Activated T-helper 17 cell treated with anti-CD3 and anti-CD28 coated beads, Interleukin-2, amount 50 U/mL, for 72 hours (primary cell): Measurements from ENCODE around the gene HIRA. TPM values are rescaled to one million over a fixed set of nuclear protein-coding genes. Genes with fewer than 3 reads are reported as not detected.

Experiments used
- ATAC-seq: fragments of 150-1000 bp; cut with Tn5 transposase; replicated peaks from 2 replicates; pipeline ENCODE4 v1.10.0; 2021; ENCODE audit warnings: mild to moderate bottlenecking, moderate library complexity
- H3K27ac Mint-ChIP-seq: one replicate; pipeline ENCODE4 v1.8.0; 2022; ENCODE audit warnings: mixed read lengths
- H3K27me3 Mint-ChIP-seq: one replicate; pipeline ENCODE4 v1.8.0; 2022; ENCODE audit warnings: mixed read lengths
- H3K36me3 Mint-ChIP-seq: one replicate; pipeline ENCODE4 v1.8.0; 2022; ENCODE audit warnings: low read depth, mild to moderate bottlenecking, mixed read lengths
- H3K4me1 Mint-ChIP-seq: one replicate; pipeline ENCODE4 v1.8.0; 2022; ENCODE audit warnings: mixed read lengths
- H3K4me3 Mint-ChIP-seq: one replicate; pipeline ENCODE4 v1.8.0; 2022; ENCODE audit warnings: mild to moderate bottlenecking, mixed read lengths
- H3K9me3 Mint-ChIP-seq: one replicate; pipeline ENCODE4 v1.8.0; 2022; ENCODE audit warnings: mixed read lengths
- total RNA-seq, 2 donors: library from RNA; stranded (reverse); gene quantifications; one replicate each; pipeline ENCODE4 v1.2.3, GENCODE V29; 2022

HIRA gene
- total RNA-seq, 2 donors from 2014 or later = 21.4 to 45.6 TPM

- Mint-ChIP-seq H3K4me1 (no peaks in the 10 kb centered on the region), H3K36me3 (peaks cover 100% of the 10 kb centered on the region), H3K27me3 (no peaks in the 10 kb centered on the region), H3K4me3 (no peak overlapping the region), H3K9me3 (no peaks in the 10 kb centered on the region), H3K27ac (peak overlapping the region; percentile 21)
- ATAC-seq = no peak
These were observed 37.9 kb upstream of the HIRA start for GRCh38 chr22:19469421-19469820.

DNA sequence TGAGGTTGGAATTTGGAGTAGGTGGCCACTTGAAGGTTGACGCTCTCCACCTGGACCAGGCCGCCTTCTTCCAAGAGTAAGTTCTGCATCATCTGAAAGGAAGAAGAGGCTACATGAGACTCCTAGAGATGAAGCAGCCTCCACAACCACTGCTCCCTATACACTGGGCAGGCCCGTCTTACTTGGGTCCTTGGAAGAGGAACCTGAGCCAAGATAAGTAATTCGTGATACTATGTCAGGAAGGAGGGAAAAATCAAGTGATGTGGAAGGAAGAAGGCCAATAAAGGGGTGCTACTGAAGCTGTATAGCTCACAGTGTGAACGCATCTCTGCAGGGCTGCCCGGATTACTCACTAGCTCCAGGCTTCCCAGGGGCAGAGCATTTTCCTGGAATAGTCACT lies 36.4 kb upstream of the HIRA start:
- H3K27me3 Mint-ChIP-seq = no peaks in the 10 kb centered on the region
- H3K4me3 Mint-ChIP-seq = no peak overlapping the region
- H3K4me1 Mint-ChIP-seq = no peaks in the 10 kb centered on the region
- H3K36me3 Mint-ChIP-seq = peaks cover 100% of the 10 kb centered on the region
- no peaks in the 10 kb centered on the region for H3K9me3 Mint-ChIP-seq
- no peak overlapping the region for H3K27ac Mint-ChIP-seq
- no peak for ATAC-seq

DNA sequence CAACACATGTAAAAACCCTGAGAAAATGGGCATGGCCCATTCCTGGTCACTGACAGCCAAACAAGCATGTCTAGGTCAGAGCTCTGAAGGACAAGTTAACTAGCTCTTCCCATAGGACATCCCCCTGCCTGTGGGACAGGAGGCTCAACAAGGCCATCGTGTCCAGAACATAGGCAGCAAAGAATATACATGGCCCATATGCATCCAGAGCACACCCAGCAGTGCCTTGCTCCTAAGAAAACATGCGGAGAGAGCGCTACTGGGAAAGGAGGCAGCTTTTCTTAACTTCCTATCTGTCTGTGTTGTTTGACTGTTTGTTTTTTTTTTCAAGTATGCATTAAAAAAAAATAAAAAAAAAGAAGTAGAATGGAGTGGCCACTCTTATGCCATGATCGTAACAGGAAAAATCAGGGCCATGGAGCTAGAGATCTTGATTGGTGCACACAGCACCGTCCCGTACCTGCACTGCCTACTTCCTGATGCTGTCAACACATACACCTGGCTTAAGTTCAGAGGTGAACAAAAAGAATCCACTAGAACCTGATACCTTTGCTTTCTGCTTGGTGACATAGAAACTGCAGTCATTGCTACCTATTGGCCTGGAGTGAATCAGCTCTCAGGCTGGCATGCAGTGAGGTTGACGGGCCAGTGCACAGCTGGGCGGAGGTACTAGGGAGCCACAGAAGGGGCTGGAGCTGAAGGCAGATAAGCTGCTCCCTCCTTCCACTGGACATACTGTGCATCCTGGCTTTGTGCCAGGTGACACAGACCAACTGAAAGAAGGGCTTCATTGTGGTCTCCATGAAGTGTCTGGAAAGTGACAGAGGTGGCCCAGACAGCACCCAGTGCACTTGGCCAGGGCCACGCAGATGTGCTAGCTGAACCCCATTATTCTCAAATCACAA lies 35.6 kb upstream of the HIRA start:
- H3K4me3 Mint-ChIP-seq = no peak overlapping the region
- no peaks in the 10 kb centered on the region for H3K9me3 Mint-ChIP-seq
- H3K27ac Mint-ChIP-seq = no peak overlapping the region
- H3K27me3 Mint-ChIP-seq = no peaks in the 10 kb centered on the region
- no peaks in the 10 kb centered on the region for H3K4me1 Mint-ChIP-seq
- H3K36me3 Mint-ChIP-seq = peaks cover 97% of the 10 kb centered on the region
- no peak for ATAC-seq

DNA sequence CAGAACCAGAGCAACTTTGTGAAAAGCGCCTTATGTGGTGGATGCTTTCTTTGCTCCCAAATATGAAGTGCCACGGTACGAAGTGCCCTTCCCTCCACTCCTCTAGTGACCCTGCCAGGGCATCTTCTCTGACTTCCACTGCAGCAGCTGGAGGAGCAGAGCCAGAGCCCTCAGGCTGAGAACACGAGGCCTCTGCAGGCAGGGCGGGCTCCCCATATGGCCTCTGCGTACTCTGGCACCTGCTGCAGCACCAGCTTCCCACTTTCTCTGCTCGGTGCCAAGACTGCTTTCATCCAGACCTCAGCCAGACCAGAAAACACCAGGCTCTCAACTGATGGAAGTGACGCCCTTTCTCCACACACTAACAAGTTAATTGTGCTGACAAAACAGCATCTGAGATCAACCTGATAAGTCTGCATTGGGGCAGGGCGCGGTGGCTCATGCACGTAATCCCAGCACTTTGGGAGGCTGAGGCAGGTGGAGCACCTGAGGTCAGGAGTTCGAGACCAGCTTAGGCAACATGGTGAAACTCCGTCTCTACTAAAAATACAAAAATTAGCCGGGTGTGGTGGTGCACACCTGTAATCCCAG lies 34.7 kb upstream of the HIRA start:
- H3K27me3 Mint-ChIP-seq = no peaks in the 10 kb centered on the region
- no peaks in the 10 kb centered on the region for H3K4me1 Mint-ChIP-seq
- ATAC-seq = no peak
- peaks cover 97% of the 10 kb centered on the region for H3K36me3 Mint-ChIP-seq
- H3K27ac Mint-ChIP-seq = no peak overlapping the region
- H3K4me3 Mint-ChIP-seq = no peak overlapping the region
- H3K9me3 Mint-ChIP-seq = no peaks in the 10 kb centered on the region

DNA sequence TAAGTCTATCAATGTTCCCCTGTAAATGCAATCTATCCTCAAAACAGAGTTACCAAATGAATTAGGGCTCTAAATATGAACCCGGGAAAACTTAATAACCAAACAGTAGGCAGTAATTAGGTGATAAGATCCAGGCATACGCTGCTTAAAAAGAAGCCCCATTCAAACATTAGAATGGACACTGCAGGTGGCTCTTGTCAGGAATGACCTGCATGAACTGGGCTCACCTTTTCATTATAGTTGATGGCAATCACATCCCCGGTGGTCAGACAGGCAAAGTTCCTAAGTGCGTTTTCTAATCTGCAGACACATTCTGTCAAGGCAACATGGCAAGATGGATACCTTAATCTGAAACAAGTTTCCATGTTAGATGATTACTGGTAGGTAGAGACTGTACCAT lies 33.4 kb upstream of the HIRA start:
- Mint-ChIP-seq H3K36me3 (peaks cover 97% of the 10 kb centered on the region), H3K9me3 (no peaks in the 10 kb centered on the region), H3K4me3 (no peak overlapping the region), H3K4me1 (no peaks in the 10 kb centered on the region), H3K27ac (peak overlapping the region; percentile 82), H3K27me3 (no peaks in the 10 kb centered on the region)
- no peak for ATAC-seq

- Mint-ChIP-seq H3K27me3 (no peaks in the 10 kb centered on the region), H3K27ac (peak overlapping the region; percentile 36), H3K9me3 (no peaks in the 10 kb centered on the region), H3K4me1 (no peaks in the 10 kb centered on the region), H3K4me3 (no peak overlapping the region), H3K36me3 (peaks cover 97% of the 10 kb centered on the region)
- ATAC-seq = no peak
These were observed 33.0 kb upstream of the HIRA start for GRCh38 chr22:19464546-19464945.

- Mint-ChIP-seq H3K9me3 (no peaks in the 10 kb centered on the region), H3K36me3 (peaks cover 97% of the 10 kb centered on the region), H3K4me1 (no peaks in the 10 kb centered on the region), H3K4me3 (no peak overlapping the region), H3K27me3 (no peaks in the 10 kb centered on the region), H3K27ac (peak overlapping the region; percentile 62)
- no peak for ATAC-seq
These were observed 32.2 kb upstream of the HIRA start for GRCh38 chr22:19463491-19464469.

DNA sequence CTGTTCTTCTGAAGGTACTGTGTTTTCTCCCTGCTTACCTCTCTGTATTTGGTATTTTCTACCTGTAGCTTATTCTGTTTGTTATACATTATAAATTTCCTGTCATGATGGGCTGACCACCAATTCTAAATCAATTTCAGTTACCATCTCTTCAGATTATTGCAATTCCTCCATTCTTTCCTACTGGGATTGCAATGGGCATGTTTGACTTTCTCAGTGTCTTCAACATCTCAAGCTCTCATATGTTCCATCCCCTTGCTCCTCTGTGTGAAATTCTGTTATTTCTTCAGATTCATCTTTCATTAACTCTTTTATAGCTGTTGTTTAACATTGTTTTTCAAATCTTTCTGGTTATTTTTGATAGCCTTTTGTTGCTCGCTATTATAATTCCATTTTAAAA lies 31.5 kb upstream of the HIRA start:
- H3K27ac Mint-ChIP-seq = peak overlapping the region; percentile 62
- no peaks in the 10 kb centered on the region for H3K9me3 Mint-ChIP-seq
- no peak overlapping the region for H3K4me3 Mint-ChIP-seq
- H3K36me3 Mint-ChIP-seq = peaks cover 97% of the 10 kb centered on the region
- no peaks in the 10 kb centered on the region for H3K4me1 Mint-ChIP-seq
- no peaks in the 10 kb centered on the region for H3K27me3 Mint-ChIP-seq
- no peak for ATAC-seq

DNA sequence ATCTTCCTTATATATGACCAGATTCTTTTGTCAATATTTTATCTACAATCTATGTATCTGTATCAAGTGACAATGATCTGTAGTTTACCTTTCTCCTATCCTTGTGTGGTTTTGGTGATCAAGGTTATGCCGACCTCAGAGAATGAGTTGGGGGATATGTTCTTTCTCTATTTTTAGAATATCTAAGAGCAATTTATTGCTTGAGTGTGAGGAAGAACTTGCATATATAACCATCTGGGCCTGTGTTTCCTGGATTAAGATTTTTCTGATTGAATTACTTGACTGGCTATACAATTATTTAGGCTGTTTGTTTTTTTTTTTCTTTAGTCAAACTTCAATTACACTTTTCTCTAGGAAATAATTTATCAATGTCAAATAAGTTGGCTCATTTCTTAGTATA lies 30.0 kb upstream of the HIRA start:
- H3K27me3 Mint-ChIP-seq = no peaks in the 10 kb centered on the region
- H3K27ac Mint-ChIP-seq = peak overlapping the region; percentile 50
- no peaks in the 10 kb centered on the region for H3K4me1 Mint-ChIP-seq
- H3K36me3 Mint-ChIP-seq = peaks cover 97% of the 10 kb centered on the region
- no peak overlapping the region for H3K4me3 Mint-ChIP-seq
- H3K9me3 Mint-ChIP-seq = no peaks in the 10 kb centered on the region
- ATAC-seq = no peak

- ATAC-seq = no peak
- no peaks in the 10 kb centered on the region for H3K4me1 Mint-ChIP-seq
- no peak overlapping the region for H3K27ac Mint-ChIP-seq
- H3K36me3 Mint-ChIP-seq = peaks cover 97% of the 10 kb centered on the region
- no peaks in the 10 kb centered on the region for H3K27me3 Mint-ChIP-seq
- no peak overlapping the region for H3K4me3 Mint-ChIP-seq
- H3K9me3 Mint-ChIP-seq = no peaks in the 10 kb centered on the region
These were observed 28.5 kb upstream of the HIRA start for GRCh38 chr22:19460036-19460435.

GRCh38 chr22:19457828-19458428 lies 26.4 kb upstream of the HIRA start:
- H3K9me3 Mint-ChIP-seq = no peaks in the 10 kb centered on the region
- peaks cover 8% of the 10 kb centered on the region for H3K4me1 Mint-ChIP-seq
- ATAC-seq = no peak
- peaks cover 97% of the 10 kb centered on the region for H3K36me3 Mint-ChIP-seq
- no peak overlapping the region for H3K27ac Mint-ChIP-seq
- H3K27me3 Mint-ChIP-seq = no peaks in the 10 kb centered on the region
- H3K4me3 Mint-ChIP-seq = no peak overlapping the region

DNA sequence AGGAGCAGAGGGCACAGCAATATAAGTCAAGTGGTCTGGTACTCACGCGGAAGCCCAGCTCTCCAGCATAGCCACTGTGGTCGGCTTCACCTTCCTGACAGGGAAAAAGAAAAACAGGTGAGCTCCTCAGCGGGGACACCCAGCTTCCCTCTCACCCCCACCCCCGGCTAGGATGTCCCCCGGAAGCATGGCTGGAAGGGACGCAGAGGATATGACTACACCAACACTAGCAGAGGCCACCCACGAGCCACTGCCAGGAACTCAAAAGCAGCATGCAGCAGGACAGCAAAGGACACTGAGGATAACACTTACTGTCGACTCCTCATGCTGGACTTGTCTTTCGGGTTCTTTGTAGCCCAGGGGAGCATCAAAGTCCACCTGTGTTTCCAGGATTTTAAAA lies 25.0 kb upstream of the HIRA start:
- Mint-ChIP-seq H3K36me3 (peaks cover 100% of the 10 kb centered on the region), H3K4me1 (peaks cover 8% of the 10 kb centered on the region), H3K27ac (no peak overlapping the region), H3K4me3 (no peak overlapping the region), H3K9me3 (no peaks in the 10 kb centered on the region), H3K27me3 (no peaks in the 10 kb centered on the region)
- no peak for ATAC-seq

DNA sequence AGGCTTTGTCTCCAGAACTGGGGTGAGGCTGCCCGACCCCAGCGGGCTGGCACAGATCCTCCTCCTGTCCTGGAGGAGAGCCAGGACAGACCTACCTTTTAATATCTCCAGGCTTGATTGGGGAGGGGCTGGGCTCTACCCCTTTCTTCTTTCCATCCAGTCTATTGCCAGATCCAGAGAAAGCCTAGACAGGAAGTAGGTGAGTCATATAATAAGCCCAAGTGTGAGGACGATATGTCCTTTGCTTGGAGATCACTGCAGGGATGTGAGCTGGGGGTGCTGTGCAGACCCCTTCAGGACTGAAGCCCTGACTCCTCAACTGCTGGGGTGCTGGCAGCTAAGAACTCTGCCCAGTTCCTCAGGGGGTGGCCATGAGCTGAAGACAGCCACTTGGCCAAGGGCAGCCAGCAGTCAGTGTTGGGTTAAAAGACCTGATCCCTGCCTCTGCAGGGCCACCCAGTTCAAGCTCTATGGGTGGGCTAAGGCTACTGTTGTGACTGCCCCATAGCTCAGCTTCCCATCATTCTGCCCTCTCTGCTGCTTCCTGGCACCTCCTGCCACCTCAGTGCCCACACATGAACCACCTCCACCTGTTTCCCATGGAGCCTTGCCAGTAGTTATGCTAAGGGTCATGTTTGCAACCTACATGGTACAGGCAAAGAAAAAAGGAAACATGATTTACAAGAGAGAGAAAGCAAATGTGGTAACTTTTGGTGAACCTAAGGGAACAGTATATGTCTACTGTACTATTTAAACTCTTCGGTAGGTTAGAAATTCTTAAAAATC lies 24.2 kb upstream of the HIRA start:
- no peak overlapping the region for H3K4me3 Mint-ChIP-seq
- H3K4me1 Mint-ChIP-seq = peaks cover 8% of the 10 kb centered on the region
- H3K36me3 Mint-ChIP-seq = peaks cover 100% of the 10 kb centered on the region
- no peak for ATAC-seq
- H3K27me3 Mint-ChIP-seq = no peaks in the 10 kb centered on the region
- no peaks in the 10 kb centered on the region for H3K9me3 Mint-ChIP-seq
- peak overlapping the region; percentile 42 for H3K27ac Mint-ChIP-seq
